NCI-H146 (cell line): ENCODE results near the gene ATP7B.

Experiments used
- DNase-seq: peaks from one replicate; lab custom pipeline; 2025; lab: John Stamatoyannopoulos, UW

The ATP7B gene

GRCh38 chr13:51950722-51951121 is 60.5 kb downstream of the ATP7B start:
- DNase-seq = no peak

DNA sequence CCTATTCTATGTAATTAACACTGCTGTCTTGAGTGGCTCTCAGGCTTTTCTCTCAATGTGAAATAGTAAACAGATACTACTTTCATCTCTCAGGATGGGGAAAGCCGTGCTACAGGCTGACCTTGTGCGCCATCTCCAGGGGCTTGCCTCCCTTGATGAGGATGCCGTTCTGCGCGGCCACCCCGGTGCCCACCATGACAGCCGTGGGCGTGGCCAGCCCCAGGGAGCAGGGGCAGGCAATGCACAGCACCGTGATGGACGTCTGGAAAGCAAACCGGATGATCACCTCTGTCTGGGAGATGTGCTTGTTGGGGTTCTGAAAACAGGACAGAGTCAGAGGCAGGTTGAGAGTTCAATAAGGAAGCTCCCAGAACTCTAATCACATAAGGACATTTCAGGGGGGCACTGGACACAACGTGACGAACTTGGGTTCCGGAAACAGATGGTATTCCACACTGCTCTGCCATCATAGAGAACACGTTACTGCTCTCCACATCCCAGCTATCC is 65.0 kb downstream of the ATP7B start:
- no peak for DNase-seq

DNA sequence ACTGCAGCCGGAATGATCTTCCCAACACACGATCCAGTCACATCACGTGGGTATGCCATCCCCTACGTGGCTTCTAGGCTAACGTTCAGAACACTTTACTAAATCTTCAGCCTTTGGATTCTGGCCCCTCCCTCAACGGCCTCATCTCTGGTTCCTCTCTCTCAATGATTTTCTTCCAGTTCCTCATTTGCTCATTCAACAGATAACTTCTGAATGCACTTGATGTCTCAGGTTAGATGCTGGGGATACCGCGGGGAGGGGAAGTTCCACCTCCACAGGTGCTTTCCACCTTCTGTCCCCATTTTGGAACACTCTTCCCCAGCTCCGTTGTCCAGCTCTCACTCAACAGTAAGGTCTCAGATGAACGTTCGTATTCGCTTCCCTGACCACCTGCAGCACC is 66.1 kb downstream of the ATP7B start:
- DNase-seq = no peak

- DNase-seq = no peak
Measured at GRCh38 chr13:51944428-51944827, 66.8 kb downstream of the ATP7B start.

GRCh38 chr13:51943721-51944120 is 67.5 kb downstream of the ATP7B start:
- DNase-seq = no peak

- DNase-seq = peak; percentile 37
Measured at GRCh38 chr13:51942189-51942588, 69.1 kb downstream of the ATP7B start.

GRCh38 chr13:51938454-51938853 is 72.8 kb downstream of the ATP7B start:
- DNase-seq = no peak

GRCh38 chr13:51937320-51938290 is 73.6 kb downstream of the ATP7B start:
- no peak for DNase-seq

- DNase-seq = peak; percentile 32
Measured at GRCh38 chr13:51935326-51936171, 75.7 kb downstream of the ATP7B start.

DNA sequence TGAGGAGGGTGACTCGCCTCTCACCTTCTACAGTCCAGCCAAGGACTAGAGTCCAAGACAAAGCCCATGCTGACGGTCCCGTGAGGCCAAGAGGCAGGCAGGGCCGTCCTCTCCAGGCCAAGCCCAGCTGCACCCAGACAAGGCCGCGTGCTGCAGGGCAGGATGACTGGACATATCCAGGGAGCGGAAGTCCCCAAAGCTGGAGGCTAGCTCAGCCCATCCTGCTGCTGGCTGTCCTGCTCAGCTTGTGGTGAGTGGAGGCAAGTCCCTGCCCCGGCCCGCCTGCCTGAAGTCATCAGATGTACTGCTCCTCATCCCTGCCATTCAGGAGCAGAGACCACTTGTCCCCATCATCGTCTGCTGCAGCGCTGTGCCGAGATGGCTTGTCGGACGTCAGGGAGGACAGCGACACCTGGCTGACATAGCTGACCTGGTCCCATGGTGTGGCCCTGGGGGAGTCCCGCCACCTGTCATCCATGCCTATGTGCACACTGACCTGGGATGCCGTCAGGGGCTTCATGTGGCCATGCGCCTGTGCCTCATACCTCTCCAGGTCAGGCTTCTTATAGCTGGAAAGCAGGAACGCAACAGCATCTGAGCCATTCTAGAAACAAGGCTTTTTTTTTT is 76.7 kb downstream of the ATP7B start:
- DNase-seq = peak; percentile 54

GRCh38 chr13:51933466-51934058 is 77.7 kb downstream of the ATP7B start:
- no peak for DNase-seq

- DNase-seq = no peak
Measured at GRCh38 chr13:51932231-51932630, 79.0 kb downstream of the ATP7B start.

DNA sequence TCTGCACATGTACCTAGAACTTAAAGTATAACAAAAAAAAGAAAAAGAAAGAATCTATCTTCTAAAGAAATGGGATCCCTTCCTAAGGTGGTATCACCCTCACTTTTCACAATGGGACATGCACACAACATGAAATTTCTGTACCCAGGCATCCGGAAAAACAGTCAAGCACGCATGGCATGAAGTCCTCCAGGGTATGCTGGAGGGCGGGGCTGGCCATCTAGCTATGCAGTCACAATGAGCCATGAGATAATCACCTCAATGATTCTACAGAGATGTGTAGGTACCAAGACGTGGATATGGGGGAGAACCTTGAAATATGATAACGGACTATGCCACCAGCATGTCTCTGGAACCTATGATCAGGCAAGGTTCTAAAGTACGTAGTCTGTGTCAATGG is 79.6 kb downstream of the ATP7B start:
- DNase-seq = no peak

- DNase-seq = no peak
Measured at GRCh38 chr13:51929699-51930098, 81.6 kb downstream of the ATP7B start.

GRCh38 chr13:51928231-51928630 is 83.0 kb downstream of the ATP7B start:
- peak; percentile 62 for DNase-seq

GRCh38 chr13:51927129-51927528 is 84.1 kb downstream of the ATP7B start:
- no peak for DNase-seq

DNA sequence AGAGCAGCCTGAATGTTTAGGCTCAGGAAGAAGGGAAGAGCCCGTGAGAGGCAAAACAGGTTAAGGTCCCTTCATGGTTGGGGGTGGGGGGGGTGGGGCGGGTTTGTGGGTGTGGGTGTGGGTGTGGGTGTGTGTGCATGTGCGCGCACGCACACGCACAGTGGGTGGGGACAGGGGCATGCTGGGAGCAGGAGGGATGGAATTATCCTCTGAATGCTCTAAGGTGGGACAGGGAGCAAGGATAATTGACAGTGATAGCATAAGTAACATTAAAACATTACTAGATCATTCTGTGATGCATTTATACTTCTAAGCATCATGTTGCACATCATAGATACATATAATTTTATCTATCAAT is 84.7 kb downstream of the ATP7B start:
- DNase-seq = no peak

- DNase-seq = peak; percentile 9
Measured at GRCh38 chr13:51925865-51926527, 85.3 kb downstream of the ATP7B start.

- DNase-seq = no peak
Measured at GRCh38 chr13:51924756-51925544, 86.3 kb downstream of the ATP7B start.

- DNase-seq = peak; percentile 13
Measured at GRCh38 chr13:51923983-51924539, 87.2 kb downstream of the ATP7B start.
